Testis (tissue), 2 donors: ENCODE measurements around the gene CHODL.

Experiments
- POLR2A ChIP-seq: fragments of 450-650 bp; IDR thresholded peaks from one replicate; pipeline ENCODE4 v1.6.1; 2017; ENCODE audit warnings: antibody characterized with exemption, mild to moderate bottlenecking, moderate library complexity
- TF ChIP-seq, protein P1 (sequence below), 3 experiments: fragments of 450-650 bp in 2 of 3; fragments of 200-600 bp in 1 of 3; sonication (generic) in 1 of 3; IDR thresholded peaks; one replicate each; pipeline ENCODE4 v1.5.1; 2016 to 2019; ENCODE audit warnings: antibody characterized with exemption in 3 of 3, mild to moderate bottlenecking in 2 of 3, moderate library complexity in 1 of 3

DNA sequence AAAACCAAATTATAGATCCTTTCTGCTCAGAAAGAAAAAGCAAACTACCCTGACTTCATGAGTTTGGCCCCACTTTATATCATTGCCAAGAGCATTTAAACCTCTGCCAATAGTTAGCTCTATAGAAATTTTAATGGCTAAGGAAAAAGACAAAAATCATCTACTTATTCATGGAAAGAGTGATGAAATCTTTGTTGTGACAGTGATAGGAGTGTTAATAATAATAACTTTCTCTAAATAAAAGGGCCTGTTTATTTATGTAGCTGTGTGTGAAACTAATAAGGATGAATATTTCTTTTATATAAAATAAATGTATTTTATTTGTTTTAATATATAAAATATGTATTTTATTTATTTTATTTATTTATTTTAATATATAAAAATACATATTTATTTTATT lies 6.4 kb downstream of the CHODL start:
- TF ChIP-seq POLR2A, result no peak
- TF ChIP-seq, protein P1, sequence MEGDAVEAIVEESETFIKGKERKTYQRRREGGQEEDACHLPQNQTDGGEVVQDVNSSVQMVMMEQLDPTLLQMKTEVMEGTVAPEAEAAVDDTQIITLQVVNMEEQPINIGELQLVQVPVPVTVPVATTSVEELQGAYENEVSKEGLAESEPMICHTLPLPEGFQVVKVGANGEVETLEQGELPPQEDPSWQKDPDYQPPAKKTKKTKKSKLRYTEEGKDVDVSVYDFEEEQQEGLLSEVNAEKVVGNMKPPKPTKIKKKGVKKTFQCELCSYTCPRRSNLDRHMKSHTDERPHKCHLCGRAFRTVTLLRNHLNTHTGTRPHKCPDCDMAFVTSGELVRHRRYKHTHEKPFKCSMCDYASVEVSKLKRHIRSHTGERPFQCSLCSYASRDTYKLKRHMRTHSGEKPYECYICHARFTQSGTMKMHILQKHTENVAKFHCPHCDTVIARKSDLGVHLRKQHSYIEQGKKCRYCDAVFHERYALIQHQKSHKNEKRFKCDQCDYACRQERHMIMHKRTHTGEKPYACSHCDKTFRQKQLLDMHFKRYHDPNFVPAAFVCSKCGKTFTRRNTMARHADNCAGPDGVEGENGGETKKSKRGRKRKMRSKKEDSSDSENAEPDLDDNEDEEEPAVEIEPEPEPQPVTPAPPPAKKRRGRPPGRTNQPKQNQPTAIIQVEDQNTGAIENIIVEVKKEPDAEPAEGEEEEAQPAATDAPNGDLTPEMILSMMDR (IDR thresholded peaks at IDR 0.05), result no peak
